GM15510 (cell line): ENCODE measurements around the gene PKP1.

ENCODE experiments used
- POLR2A ChIP-seq: IDR thresholded peaks from 3 replicates; pipeline ENCODE4 v1.6.1; 2011; ENCODE audit warnings: borderline replicate concordance; ENCODE audit not compliant: insufficient read length; ENCODE audit errors: extremely low read depth

PKP1 gene, protein sequence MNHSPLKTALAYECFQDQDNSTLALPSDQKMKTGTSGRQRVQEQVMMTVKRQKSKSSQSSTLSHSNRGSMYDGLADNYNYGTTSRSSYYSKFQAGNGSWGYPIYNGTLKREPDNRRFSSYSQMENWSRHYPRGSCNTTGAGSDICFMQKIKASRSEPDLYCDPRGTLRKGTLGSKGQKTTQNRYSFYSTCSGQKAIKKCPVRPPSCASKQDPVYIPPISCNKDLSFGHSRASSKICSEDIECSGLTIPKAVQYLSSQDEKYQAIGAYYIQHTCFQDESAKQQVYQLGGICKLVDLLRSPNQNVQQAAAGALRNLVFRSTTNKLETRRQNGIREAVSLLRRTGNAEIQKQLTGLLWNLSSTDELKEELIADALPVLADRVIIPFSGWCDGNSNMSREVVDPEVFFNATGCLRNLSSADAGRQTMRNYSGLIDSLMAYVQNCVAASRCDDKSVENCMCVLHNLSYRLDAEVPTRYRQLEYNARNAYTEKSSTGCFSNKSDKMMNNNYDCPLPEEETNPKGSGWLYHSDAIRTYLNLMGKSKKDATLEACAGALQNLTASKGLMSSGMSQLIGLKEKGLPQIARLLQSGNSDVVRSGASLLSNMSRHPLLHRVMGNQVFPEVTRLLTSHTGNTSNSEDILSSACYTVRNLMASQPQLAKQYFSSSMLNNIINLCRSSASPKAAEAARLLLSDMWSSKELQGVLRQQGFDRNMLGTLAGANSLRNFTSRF

DNA sequence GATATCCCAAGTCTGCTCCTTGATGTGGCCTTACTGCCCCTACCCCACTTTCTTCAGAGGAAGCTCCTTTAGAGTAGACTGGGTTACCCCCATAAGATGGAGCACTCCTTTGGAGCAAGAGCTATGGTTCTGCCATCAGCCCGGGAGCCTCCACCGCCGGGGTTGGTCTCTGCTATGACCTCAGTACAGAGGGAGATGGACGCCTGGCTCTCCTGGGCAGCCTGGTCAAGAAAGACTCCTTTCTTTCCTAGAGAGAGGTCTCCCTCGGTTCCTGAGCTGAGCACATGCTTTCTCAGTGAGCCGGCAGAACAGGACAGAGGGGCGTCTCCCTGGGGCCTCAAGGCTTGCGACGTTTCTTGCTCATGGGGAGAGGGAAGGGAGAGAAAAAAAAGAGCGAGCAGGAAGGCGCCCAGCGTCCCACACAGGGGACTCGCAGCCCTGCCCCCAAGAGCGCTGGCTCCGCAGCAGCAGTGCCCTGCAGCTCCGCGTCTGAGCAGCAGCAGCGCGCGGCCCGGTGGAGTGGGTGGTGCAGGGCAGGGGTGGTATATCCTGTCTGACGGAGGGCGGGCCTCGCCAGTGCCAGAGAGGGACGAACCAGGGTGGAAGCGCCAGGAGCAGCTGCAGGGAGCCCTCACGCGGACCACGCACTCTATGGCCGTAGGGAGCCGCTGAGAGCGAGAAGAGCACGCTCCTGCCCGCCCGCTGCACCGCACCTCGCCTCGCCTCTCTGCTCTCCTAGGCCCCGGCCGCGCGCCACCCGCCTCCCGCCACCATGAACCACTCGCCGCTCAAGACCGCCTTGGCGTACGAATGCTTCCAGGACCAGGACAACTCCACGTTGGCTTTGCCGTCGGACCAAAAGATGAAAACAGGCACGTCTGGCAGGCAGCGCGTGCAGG, at the start of gene PKP1:
TSS of gene PKP1 (plus strand) at position 576 of the 899 bp plus-strand sequence. CDS start at position 773, 197 bp downstream.
- TF ChIP-seq POLR2A = no peak

GRCh38 chr1:201240171-201240570, 43.1 kb upstream of the PKP1 start:
- no peak for TF ChIP-seq POLR2A

DNA sequence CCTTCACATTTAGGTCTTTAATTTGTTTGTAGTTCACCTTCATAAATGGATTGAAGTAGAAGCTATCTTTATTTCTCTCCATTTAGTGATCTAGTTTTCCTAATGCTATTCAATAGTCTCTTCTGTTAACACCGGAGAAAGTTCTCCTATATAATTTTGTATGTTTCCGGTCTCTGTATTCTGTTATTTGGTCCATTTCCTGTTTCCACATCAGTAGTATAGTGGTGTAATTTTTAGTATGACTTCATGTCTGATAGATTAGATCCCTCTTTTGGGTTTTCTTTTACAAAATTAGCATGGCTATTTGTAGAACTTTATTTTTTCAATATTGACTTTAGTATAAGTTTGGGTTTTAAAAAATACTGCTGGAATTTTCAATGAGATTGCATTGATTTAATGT, 41.6 kb upstream of the PKP1 start:
- no peak for TF ChIP-seq POLR2A

GRCh38 chr1:201245082-201245481, 38.2 kb upstream of the PKP1 start:
- TF ChIP-seq POLR2A = no peak

GRCh38 chr1:201248721-201249559, 34.4 kb upstream of the PKP1 start:
- no peak for TF ChIP-seq POLR2A

DNA sequence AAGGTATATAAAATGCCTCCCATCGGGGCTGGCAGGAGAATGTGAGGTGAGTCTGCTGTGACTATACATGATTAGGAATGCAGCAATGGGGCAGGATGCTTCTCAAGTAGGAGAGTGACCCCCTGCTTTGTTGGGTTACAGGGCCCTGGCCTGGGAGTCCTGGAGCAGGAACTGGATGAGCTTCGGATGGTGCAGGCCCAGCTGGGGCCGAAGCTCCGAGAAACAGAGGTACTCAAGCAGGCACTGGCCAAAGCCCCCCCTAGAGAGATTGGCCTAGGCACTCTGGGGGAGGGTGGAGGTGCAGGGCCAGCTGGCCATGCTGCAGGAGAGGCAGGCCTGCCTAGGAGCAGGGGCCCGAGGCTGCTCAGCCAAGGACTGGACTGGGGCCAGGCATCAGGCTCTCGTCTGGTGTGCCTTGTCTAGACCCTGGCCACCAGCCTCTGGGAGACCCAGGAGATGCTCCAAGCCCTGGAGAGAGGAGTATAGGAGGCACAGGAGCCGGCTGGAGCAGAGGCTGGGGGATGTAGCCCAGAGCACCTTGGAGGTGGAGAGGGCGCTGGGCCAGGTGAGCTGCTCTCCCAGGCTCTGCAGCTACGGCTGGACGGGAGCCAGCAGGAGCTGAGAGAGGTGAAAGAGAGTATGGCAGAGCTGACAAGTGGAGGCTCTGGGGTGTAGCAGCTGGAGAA, 32.8 kb upstream of the PKP1 start:
- no peak for TF ChIP-seq POLR2A

GRCh38 chr1:201251411-201251810, 31.9 kb upstream of the PKP1 start:
- no peak for TF ChIP-seq POLR2A

- no peak for TF ChIP-seq POLR2A
Measured at GRCh38 chr1:201251851-201252430, 31.4 kb upstream of the PKP1 start.

DNA sequence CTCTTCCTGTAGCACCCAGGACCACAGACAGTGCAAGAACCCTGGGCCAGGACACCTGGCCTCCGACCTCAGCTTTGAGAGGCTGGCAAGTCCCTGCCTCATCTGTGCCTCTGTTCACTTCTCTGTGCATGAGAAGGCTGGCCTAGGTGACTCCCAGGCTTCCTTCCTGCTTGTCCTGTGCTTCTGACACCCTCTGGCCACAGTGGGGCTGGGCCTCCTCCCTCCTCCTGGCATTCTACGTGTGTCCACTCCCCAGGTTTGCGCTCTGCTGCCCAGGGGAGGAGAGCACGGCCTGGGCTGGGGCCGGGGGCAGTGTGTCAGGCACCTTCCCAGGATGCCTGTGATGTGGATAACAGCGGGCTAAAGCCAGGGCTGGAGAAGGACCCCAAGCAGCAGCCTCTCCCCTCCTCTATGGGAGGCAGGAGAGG, 30.3 kb upstream of the PKP1 start:
- no peak for TF ChIP-seq POLR2A

GRCh38 chr1:201253411-201253810, 29.9 kb upstream of the PKP1 start:
- TF ChIP-seq POLR2A = no peak

- no peak for TF ChIP-seq POLR2A
Measured at GRCh38 chr1:201253906-201254624, 29.2 kb upstream of the PKP1 start.
